Right cardiac atrium (tissue), 5 donors: ENCODE measurements around the gene MAP2K5. TPM values are rescaled to one million over a fixed set of nuclear protein-coding genes. Genes with fewer than 3 reads are reported as not detected.

ENCODE experiments used
- ATAC-seq, 2 donors: fragments of 200-7000 bp; cut with Tn5 transposase; one replicate each; pipeline versions ENCODE4 v1.8.0 to v1.9.1; 2020; ENCODE audit warnings: moderate library complexity in 2 of 2, mild to moderate bottlenecking in 1 of 2
- DNase-seq, 3 donors: peaks; one replicate each; pipeline ENCODE4 v3.0.0-alpha.2; 2020
- H3K27ac ChIP-seq: one replicate; pipeline ENCODE4 v1.5.1; 2013; ENCODE audit warnings: mild to moderate bottlenecking, low read length, control low read depth, moderate library complexity
- H3K27me3 ChIP-seq: one replicate; pipeline ENCODE4 v1.6.1; 2013; ENCODE audit not compliant: control insufficient read depth, insufficient read depth
- H3K4me1 ChIP-seq: one replicate; pipeline ENCODE4 v1.6.1; 2013; ENCODE audit warnings: low read length; ENCODE audit not compliant: control insufficient read depth, insufficient read depth
- H3K4me3 ChIP-seq: one replicate; pipeline ENCODE4 v1.5.1; 2013; ENCODE audit warnings: low read length, control low read depth
- H3K9me3 ChIP-seq: one replicate; pipeline ENCODE4 v1.6.1; 2013; ENCODE audit warnings: low read length; ENCODE audit not compliant: control insufficient read depth
- WGBS: extraction: QIAGEN DNeasy Blood & Tissue Kit; methylation state at CpG from one replicate; pipeline ENCODE4 v1.1.7; 2013; 5-methylcytosine and 5-hydroxymethylcytosine counted together
- intact Hi-C, 4 donors: fragments of 100-400 bp; cut with DNase I; formaldehyde crosslinking; loops; one replicate each; pipeline versions ENCODE4 v1.11.0 to v1.14.0; 2022 to 2023
- polyA plus RNA-seq: library from polyadenylated mRNA; stranded (reverse); fragments of 200-250 nt; gene quantifications from one replicate; pipeline ENCODE4 v1.2.3, GENCODE V29; 2013
- total RNA-seq, 4 donors: library from RNA; stranded (reverse); fragmentation: NEBNext Ultra II Directional; extraction: Animal tissue kit (Norgen Biotek cat#: 25700); gene quantifications; one replicate each; pipeline ENCODE4 v1.2.1, GENCODE V29; 2021
- donor health status: healthy with polysubstance abuse.
- donor health status: DM: no; HTN: yes; CAD: no.
- donor health status: DM: no; HTN: no; CAD: no.
- donor health status: DM: no; HTN: yes; CAD: no; lungs with severe emphysema.
- donor health status: DM: yes; HTN: yes; CAD: no.

The MAP2K5 gene
- total and polyA plus RNA-seq, 5 donors = 9.0 to 16.6 (median 14.9) TPM

GRCh38 chr15:67579164-67579563 is 36.7 kb downstream of the MAP2K5 start:
- intact Hi-C loops = no loop called here
- 92% methylated on average over 5 of the region's 5 CpGs for WGBS
- ATAC-seq (no peak), DNase-seq (no peak)
- Histone ChIP-seq H3K27me3 (no peaks in the 10 kb centered on the region), H3K4me1 (no peaks in the 10 kb centered on the region), H3K27ac (no peak overlapping the region), H3K9me3 (no peaks in the 10 kb centered on the region), H3K4me3 (no peak overlapping the region)

GRCh38 chr15:67579967-67580366 is 37.5 kb downstream of the MAP2K5 start:
- intact Hi-C loops = no loop called here
- H3K4me1 ChIP-seq = no peaks in the 10 kb centered on the region
- whole genome bisulfite sequencing = 92% methylated on average over 4 of the region's 4 CpGs
- DNase-seq (no peak), ATAC-seq (no peak)
- no peaks in the 10 kb centered on the region for H3K27me3 ChIP-seq
- H3K27ac ChIP-seq = no peak overlapping the region
- H3K4me3 ChIP-seq = no peak overlapping the region
- no peaks in the 10 kb centered on the region for H3K9me3 ChIP-seq

- ATAC-seq (no peak), DNase-seq (no peak)
- Histone ChIP-seq H3K9me3 (no peaks in the 10 kb centered on the region), H3K4me1 (no peaks in the 10 kb centered on the region), H3K27ac (no peak overlapping the region), H3K4me3 (no peak overlapping the region), H3K27me3 (no peaks in the 10 kb centered on the region)
- intact Hi-C loops = no loop called here
- WGBS = 84% methylated on average over 2 of the region's 2 CpGs
These were observed 41.7 kb downstream of the MAP2K5 start for GRCh38 chr15:67584157-67584556.

GRCh38 chr15:67585681-67586080 is 43.2 kb downstream of the MAP2K5 start:
- ATAC-seq (no peak), DNase-seq (no peak)
- H3K9me3 ChIP-seq = no peaks in the 10 kb centered on the region
- no peaks in the 10 kb centered on the region for H3K4me1 ChIP-seq
- intact Hi-C loops = no loop called here
- WGBS = 96% methylated on average over 4 of the region's 4 CpGs
- H3K4me3 ChIP-seq = no peak overlapping the region
- H3K27ac ChIP-seq = no peak overlapping the region
- no peaks in the 10 kb centered on the region for H3K27me3 ChIP-seq

GRCh38 chr15:67587331-67587730 is 44.8 kb downstream of the MAP2K5 start:
- no peaks in the 10 kb centered on the region for H3K9me3 ChIP-seq
- H3K27me3 ChIP-seq = no peaks in the 10 kb centered on the region
- DNase-seq (no peak), ATAC-seq (no peak)
- WGBS = 76% methylated on average over 7 of the region's 7 CpGs
- H3K4me3 ChIP-seq = no peak overlapping the region
- no peaks in the 10 kb centered on the region for H3K4me1 ChIP-seq
- intact Hi-C loops = no loop called here
- H3K27ac ChIP-seq = no peak overlapping the region

- WGBS = 66% methylated on average over 3 of the region's 3 CpGs
- no peak for ATAC-seq
- Histone ChIP-seq H3K27ac (no peak overlapping the region), H3K9me3 (no peaks in the 10 kb centered on the region), H3K27me3 (no peaks in the 10 kb centered on the region), H3K4me1 (no peaks in the 10 kb centered on the region), H3K4me3 (no peak overlapping the region)
- DNase-seq = no peak
- intact Hi-C loops = no loop called here
These were observed 45.3 kb downstream of the MAP2K5 start for GRCh38 chr15:67587754-67588153.

GRCh38 chr15:67590191-67590590 is 47.7 kb downstream of the MAP2K5 start:
- intact Hi-C loops = no loop called here

GRCh38 chr15:67592245-67592644 is 49.7 kb downstream of the MAP2K5 start:
- H3K4me1 ChIP-seq = no peaks in the 10 kb centered on the region
- intact Hi-C loops = no loop called here
- ATAC-seq (no peak), DNase-seq (no peak)
- H3K27ac ChIP-seq = no peak overlapping the region
- H3K4me3 ChIP-seq = no peak overlapping the region
- H3K27me3 ChIP-seq = no peaks in the 10 kb centered on the region
- no peaks in the 10 kb centered on the region for H3K9me3 ChIP-seq

More at GRCh38 chr15:67590191-67590590, 47.7 kb downstream of the MAP2K5 start:
- 97% methylated on average over 3 of the region's 3 CpGs for WGBS
- DNase-seq (no peak), ATAC-seq (no peak)
- Histone ChIP-seq H3K27me3 (no peaks in the 10 kb centered on the region), H3K9me3 (no peaks in the 10 kb centered on the region), H3K4me1 (no peaks in the 10 kb centered on the region), H3K4me3 (no peak overlapping the region), H3K27ac (no peak overlapping the region)

- H3K9me3 ChIP-seq = no peaks in the 10 kb centered on the region
- H3K27me3 ChIP-seq = no peaks in the 10 kb centered on the region
- DNase-seq (no peak), ATAC-seq (no peak)
- intact Hi-C loops = no loop called here
- no peak overlapping the region for H3K27ac ChIP-seq
- WGBS = 93% methylated on average over 6 of the region's 6 CpGs
- H3K4me3 ChIP-seq = no peak overlapping the region
- no peaks in the 10 kb centered on the region for H3K4me1 ChIP-seq
These were observed 51.1 kb downstream of the MAP2K5 start for GRCh38 chr15:67593562-67593961.

- Histone ChIP-seq H3K9me3 (no peaks in the 10 kb centered on the region), H3K4me3 (no peak overlapping the region), H3K27ac (no peak overlapping the region), H3K27me3 (no peaks in the 10 kb centered on the region), H3K4me1 (no peaks in the 10 kb centered on the region)
- ATAC-seq (no peak), DNase-seq (no peak)
- intact Hi-C loops = no loop called here
These were observed 52.3 kb downstream of the MAP2K5 start for GRCh38 chr15:67594770-67595169.

- Histone ChIP-seq H3K27me3 (no peaks in the 10 kb centered on the region), H3K4me1 (no peaks in the 10 kb centered on the region), H3K27ac (no peak overlapping the region), H3K9me3 (no peaks in the 10 kb centered on the region), H3K4me3 (no peak overlapping the region)
- ATAC-seq = no peak
- no peak for DNase-seq
- intact Hi-C loops = no loop called here
These were observed 53.1 kb downstream of the MAP2K5 start for GRCh38 chr15:67595572-67595971.

GRCh38 chr15:67601073-67601472 is 58.6 kb downstream of the MAP2K5 start:
- WGBS = 96% methylated on average over 2 of the region's 2 CpGs
- intact Hi-C loops = no loop called here

More at GRCh38 chr15:67601073-67601472, 58.6 kb downstream of the MAP2K5 start:
- ATAC-seq = no peak
- H3K4me3 ChIP-seq = no peak overlapping the region
- H3K4me1 ChIP-seq = no peaks in the 10 kb centered on the region
- H3K27ac ChIP-seq = no peak overlapping the region
- DNase-seq = no peak
- no peaks in the 10 kb centered on the region for H3K9me3 ChIP-seq
- H3K27me3 ChIP-seq = no peaks in the 10 kb centered on the region
